Measurements from ENCODE around the gene RAPGEF5.

DNA sequence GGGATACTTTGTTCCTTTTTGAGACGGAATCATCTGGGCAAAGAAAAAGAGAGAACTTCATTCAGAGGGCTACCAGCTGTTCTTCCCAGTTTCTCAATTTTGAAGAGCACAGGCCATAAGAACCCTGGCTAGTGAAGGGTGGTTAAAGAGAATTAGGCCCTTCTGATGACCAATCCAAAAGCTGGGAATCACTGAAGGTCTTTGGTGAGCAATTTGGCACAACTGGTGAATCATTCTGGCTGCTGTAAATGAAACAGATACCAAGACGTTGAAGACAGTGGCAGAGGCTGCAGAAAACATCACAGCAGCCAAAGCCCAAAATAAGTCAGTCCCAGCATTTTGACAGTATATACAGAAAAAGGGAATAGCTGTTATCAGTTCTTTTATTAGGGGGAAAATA lies 5.1 kb downstream of the RAPGEF5 start:
- TF ChIP-seq, protein P1, sequence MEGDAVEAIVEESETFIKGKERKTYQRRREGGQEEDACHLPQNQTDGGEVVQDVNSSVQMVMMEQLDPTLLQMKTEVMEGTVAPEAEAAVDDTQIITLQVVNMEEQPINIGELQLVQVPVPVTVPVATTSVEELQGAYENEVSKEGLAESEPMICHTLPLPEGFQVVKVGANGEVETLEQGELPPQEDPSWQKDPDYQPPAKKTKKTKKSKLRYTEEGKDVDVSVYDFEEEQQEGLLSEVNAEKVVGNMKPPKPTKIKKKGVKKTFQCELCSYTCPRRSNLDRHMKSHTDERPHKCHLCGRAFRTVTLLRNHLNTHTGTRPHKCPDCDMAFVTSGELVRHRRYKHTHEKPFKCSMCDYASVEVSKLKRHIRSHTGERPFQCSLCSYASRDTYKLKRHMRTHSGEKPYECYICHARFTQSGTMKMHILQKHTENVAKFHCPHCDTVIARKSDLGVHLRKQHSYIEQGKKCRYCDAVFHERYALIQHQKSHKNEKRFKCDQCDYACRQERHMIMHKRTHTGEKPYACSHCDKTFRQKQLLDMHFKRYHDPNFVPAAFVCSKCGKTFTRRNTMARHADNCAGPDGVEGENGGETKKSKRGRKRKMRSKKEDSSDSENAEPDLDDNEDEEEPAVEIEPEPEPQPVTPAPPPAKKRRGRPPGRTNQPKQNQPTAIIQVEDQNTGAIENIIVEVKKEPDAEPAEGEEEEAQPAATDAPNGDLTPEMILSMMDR (IDR thresholded peaks at IDR 0.05; ENCODE audit: low read length): no peak
- TF ChIP-seq EZH2phosphoT487 (IDR thresholded peaks at IDR 0.05; ENCODE audit: low read length): no peak
